A549 (cell line): Measurements from ENCODE around the gene ACTR5.

Experiments used
- EHMT2 ChIP-seq: fragments of 200-600 bp; sonication (generic); IDR thresholded peaks from 2 replicates; pipeline ENCODE4 v1.6.1; 2016; ENCODE audit warnings: antibody characterized with exemption, low read depth, mild to moderate bottlenecking, moderate library complexity
- EP300 ChIP-seq, 2 experiments: fragments of >200 bp; sonication (Bioruptor Twin); formaldehyde crosslinking; IDR thresholded peaks; 2 replicates in 1 of 2; 3 replicates in 1 of 2; pipeline ENCODE4 v1.6.1; 2016 to 2017
- GATA3 ChIP-seq: IDR thresholded peaks from 2 replicates; pipeline ENCODE4 v1.6.1; 2012; ENCODE audit warnings: borderline replicate concordance
- JUNB ChIP-seq: fragments of >200 bp; sonication (Bioruptor Twin); formaldehyde crosslinking; IDR thresholded peaks from 2 replicates; pipeline ENCODE4 v1.6.1; 2016
- KDM1A ChIP-seq: fragments of 200-600 bp; sonication (generic); IDR thresholded peaks from 2 replicates; pipeline ENCODE4 v1.6.1; 2016; ENCODE audit warnings: low read depth, mild to moderate bottlenecking
- MAFK ChIP-seq: fragments of 450-650 bp; IDR thresholded peaks from 2 replicates; pipeline ENCODE4 v1.6.1; 2014; ENCODE audit not compliant: partially characterized antibody
- MAZ ChIP-seq: fragments of 150-350 bp; IDR thresholded peaks from 2 replicates; pipeline ENCODE4 v1.6.1; 2014; ENCODE audit warnings: antibody characterized with exemption, low read depth, low read length, borderline replicate concordance
- MYC ChIP-seq: IDR thresholded peaks from 2 replicates; pipeline ENCODE4 v1.6.1; 2012; ENCODE audit warnings: mild to moderate bottlenecking, inconsistent platforms, low read length, improper control_type of control experiment, borderline replicate concordance
- POLR2A ChIP-seq: IDR thresholded peaks from 2 replicates; pipeline ENCODE4 v1.6.1; 2012; ENCODE audit warnings: mild to moderate bottlenecking, low read length
- REST ChIP-seq: fragments of 200-600 bp; sonication (generic); IDR thresholded peaks from 2 replicates; pipeline ENCODE4 v1.6.1; 2016; ENCODE audit warnings: antibody characterized with exemption, mild to moderate bottlenecking, moderate library complexity
- SMC3 ChIP-seq: fragments of >200 bp; sonication (Bioruptor Twin); formaldehyde crosslinking; IDR thresholded peaks from 3 replicates; pipeline ENCODE4 v1.6.1; 2018; ENCODE audit warnings: inconsistent platforms
- TF ChIP-seq, protein P1 (sequence below): fragments of >200 bp; sonication (Bioruptor Twin); formaldehyde crosslinking; IDR thresholded peaks from 3 replicates; pipeline ENCODE4 v1.5.1; 2016
- TF ChIP-seq, protein P2 (sequence below): IDR thresholded peaks from 2 replicates; pipeline ENCODE4 v1.6.1; 2012

- TF ChIP-seq, protein P1, sequence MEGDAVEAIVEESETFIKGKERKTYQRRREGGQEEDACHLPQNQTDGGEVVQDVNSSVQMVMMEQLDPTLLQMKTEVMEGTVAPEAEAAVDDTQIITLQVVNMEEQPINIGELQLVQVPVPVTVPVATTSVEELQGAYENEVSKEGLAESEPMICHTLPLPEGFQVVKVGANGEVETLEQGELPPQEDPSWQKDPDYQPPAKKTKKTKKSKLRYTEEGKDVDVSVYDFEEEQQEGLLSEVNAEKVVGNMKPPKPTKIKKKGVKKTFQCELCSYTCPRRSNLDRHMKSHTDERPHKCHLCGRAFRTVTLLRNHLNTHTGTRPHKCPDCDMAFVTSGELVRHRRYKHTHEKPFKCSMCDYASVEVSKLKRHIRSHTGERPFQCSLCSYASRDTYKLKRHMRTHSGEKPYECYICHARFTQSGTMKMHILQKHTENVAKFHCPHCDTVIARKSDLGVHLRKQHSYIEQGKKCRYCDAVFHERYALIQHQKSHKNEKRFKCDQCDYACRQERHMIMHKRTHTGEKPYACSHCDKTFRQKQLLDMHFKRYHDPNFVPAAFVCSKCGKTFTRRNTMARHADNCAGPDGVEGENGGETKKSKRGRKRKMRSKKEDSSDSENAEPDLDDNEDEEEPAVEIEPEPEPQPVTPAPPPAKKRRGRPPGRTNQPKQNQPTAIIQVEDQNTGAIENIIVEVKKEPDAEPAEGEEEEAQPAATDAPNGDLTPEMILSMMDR, result no peak
- TF ChIP-seq KDM1A (no peak), EP300 (IDR thresholded peaks at IDR 0.05) (no peak), SMC3 (no peak), MAFK (no peak), POLR2A (no peak), GATA3 (no peak), REST (no peak), EHMT2 (no peak), MAZ (no peak), MYC (no peak), JUNB (no peak)
- TF ChIP-seq, protein P2, sequence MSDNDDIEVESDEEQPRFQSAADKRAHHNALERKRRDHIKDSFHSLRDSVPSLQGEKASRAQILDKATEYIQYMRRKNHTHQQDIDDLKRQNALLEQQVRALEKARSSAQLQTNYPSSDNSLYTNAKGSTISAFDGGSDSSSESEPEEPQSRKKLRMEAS, result no peak
These were observed 34.0 kb downstream of the ACTR5 start for GRCh38 chr20:38782275-38782674.
